ENCODE data around the gene ZKSCAN1.

The ZKSCAN1 gene

GRCh38 chr7:100040575-100040974, 25.2 kb downstream of the ZKSCAN1 start:
- no peak for DNase-seq

GRCh38 chr7:100044718-100045117, 29.3 kb downstream of the ZKSCAN1 start:
- no peak for DNase-seq

GRCh38 chr7:100048680-100049079, 33.3 kb downstream of the ZKSCAN1 start:
- DNase-seq: no peak

- peak; percentile 72 for DNase-seq
Observed at GRCh38 chr7:100049441-100050291, 34.3 kb downstream of the ZKSCAN1 start, which contains the start of gene ZSCAN21. TSS of gene ZSCAN21 (plus strand) at chr7:100049774. CDS start at chr7:100057007, 7,233 bp downstream.

GRCh38 chr7:100051611-100052010, 36.2 kb downstream of the ZKSCAN1 start:
- DNase-seq: no peak

- DNase-seq: peak; percentile 56
Observed at GRCh38 chr7:100053215-100053614, 37.8 kb downstream of the ZKSCAN1 start.

- DNase-seq: no peak
Observed at GRCh38 chr7:100057006-100057405, 41.6 kb downstream of the ZKSCAN1 start.

GRCh38 chr7:100059251-100059739, 43.9 kb downstream of the ZKSCAN1 start:
- no peak for DNase-seq

- no peak for DNase-seq
Observed at GRCh38 chr7:100061518-100062193, 46.3 kb downstream of the ZKSCAN1 start.

- DNase-seq: no peak
Observed at GRCh38 chr7:100063376-100063775, 48.0 kb downstream of the ZKSCAN1 start.

- no peak for DNase-seq
Observed at GRCh38 chr7:100064162-100064561, 48.8 kb downstream of the ZKSCAN1 start.

GRCh38 chr7:100065452-100066186, 50.2 kb downstream of the ZKSCAN1 start:
- no peak for DNase-seq

GRCh38 chr7:100066953-100067352, 51.6 kb downstream of the ZKSCAN1 start:
- DNase-seq: no peak

- no peak for DNase-seq
Observed at GRCh38 chr7:100069991-100070390, 54.6 kb downstream of the ZKSCAN1 start.

GRCh38 chr7:100071018-100071723, 55.8 kb downstream of the ZKSCAN1 start:
- DNase-seq: no peak

GRCh38 chr7:100072462-100072861, 57.1 kb downstream of the ZKSCAN1 start:
- DNase-seq: no peak

- DNase-seq: no peak
Observed at GRCh38 chr7:100074841-100075240, 59.4 kb downstream of the ZKSCAN1 start.

GRCh38 chr7:100075418-100075817, 60.0 kb downstream of the ZKSCAN1 start:
- no peak for DNase-seq

- no peak for DNase-seq
Observed at GRCh38 chr7:100077205-100077604, 61.8 kb downstream of the ZKSCAN1 start.

GRCh38 chr7:100079024-100079560, 63.7 kb downstream of the ZKSCAN1 start:
- no peak for DNase-seq

- no peak for DNase-seq
Observed at GRCh38 chr7:100080907-100081534, 65.6 kb downstream of the ZKSCAN1 start.

Data from DMS79 treated with DMSO at 0.1 percent for 48 hours (cell line).